H1 (cell line): ENCODE data around the gene ZNF789. TPM values are rescaled to one million over a fixed set of nuclear protein-coding genes. Genes with fewer than 3 reads are reported as not detected.

Experiments used
- E2F6 ChIP-seq: IDR thresholded peaks from 2 replicates; pipeline ENCODE4 v1.6.1; 2012; ENCODE audit warnings: inconsistent platforms
- polyA plus RNA-seq, 7 experiments: library from polyadenylated mRNA; depleted of rRNA in 3 of 7; stranded (reverse) in 5 of 7; unstranded in 2 of 7; fragments of >200 nt in 5 of 7; fragments of 200-250 nt in 2 of 7; gene quantifications; 1 replicate in 5 of 7; 2 replicates in 1 of 7; 4 replicates in 1 of 7; pipeline versions ENCODE4 v1.2.1 to v1.2.3, GENCODE V29; 2011 to 2013; ENCODE audit warnings: missing spikeins in 2 of 7, mixed read lengths in 2 of 7
- total RNA-seq: library from RNA; stranded (reverse); fragmentation: NEBNext Ultra II Directional; extraction: Animal tissue kit (Norgen Biotek cat#: 25700); gene quantifications from 2 replicates; pipeline ENCODE4 v1.2.1, GENCODE V29; 2021

Gene ZNF789
- total and polyA plus RNA-seq, 2 of the 8 experiments (the other 6 are each of a cell fraction or from before 2014, with no cell fraction given): 11.4 to 12.5 TPM

- TF ChIP-seq E2F6: no peak
These were observed 7.3 kb upstream of the ZNF789 start (continued) for GRCh38 chr7:99465421-99465768.
